Testis (tissue), 3 donors: ENCODE data around the gene DRGX. TPM values are rescaled to one million over a fixed set of nuclear protein-coding genes. Genes with fewer than 3 reads are reported as not detected.

Experiments
- DNase-seq: peaks from one replicate; pipeline ENCODE4 v3.0.0-alpha.2; 2019
- H3K27ac ChIP-seq, 2 donors: fragments of 200-600 bp; sonication (generic); one replicate each; pipeline ENCODE4 v1.5.1; 2019
- H3K27me3 ChIP-seq: fragments of 200-600 bp; sonication (generic); one replicate; pipeline ENCODE4 v1.5.1; 2019
- H3K36me3 ChIP-seq: fragments of 200-600 bp; sonication (generic); one replicate; pipeline ENCODE4 v1.5.1; 2017; ENCODE audit warnings: low read depth; ENCODE audit errors: missing control alignments
- H3K4me1 ChIP-seq: fragments of 200-600 bp; sonication (generic); one replicate; pipeline ENCODE4 v1.5.1; 2019
- H3K4me3 ChIP-seq, 2 donors: fragments of 200-600 bp; sonication (generic); one replicate each; pipeline ENCODE4 v1.5.1; 2017 to 2019
- H3K9me3 ChIP-seq: fragments of 200-600 bp; sonication (generic); one replicate; pipeline ENCODE4 v1.5.1; 2017
- POLR2A ChIP-seq: fragments of 450-650 bp; IDR thresholded peaks from one replicate; pipeline ENCODE4 v1.6.1; 2017; ENCODE audit warnings: antibody characterized with exemption, mild to moderate bottlenecking, moderate library complexity
- WGBS, 2 donors: methylation state at CpG; one replicate each; pipeline ENCODE4 v1.1.5; 2018; 5-methylcytosine and 5-hydroxymethylcytosine counted together
- intact Hi-C: fragments of 100-400 bp; cut with DNase I; formaldehyde crosslinking; loops from one replicate; pipeline ENCODE4 v1.15.1; 2023; ENCODE audit warnings: low total_unique reads
- polyA plus RNA-seq: library from polyadenylated mRNA; stranded (reverse); fragments of 350-450 nt; fragmentation: Illumina TruSeq; extraction: RNeasy Lipid Tissue Mini Kit (QIAGEN cat#74804); gene quantifications from one replicate; pipeline ENCODE4 v1.2.3, GENCODE V29; 2014; ENCODE audit warnings: low read depth, low replicate concordance; ENCODE audit not compliant: insufficient read depth
- total RNA-seq, 2 donors: library from RNA; depleted of rRNA; stranded (reverse); fragments of >200 nt; gene quantifications; one replicate each; pipeline ENCODE4 v1.2.3, GENCODE V29; 2016
- TF ChIP-seq, protein P1 (sequence below), 3 experiments: fragments of 450-650 bp in 2 of 3; fragments of 200-600 bp in 1 of 3; sonication (generic) in 1 of 3; IDR thresholded peaks; one replicate each; pipeline ENCODE4 v1.5.1; 2016 to 2019; ENCODE audit warnings: antibody characterized with exemption in 3 of 3, mild to moderate bottlenecking in 2 of 3, moderate library complexity in 1 of 3

The DRGX gene
- total and polyA plus RNA-seq, 3 donors from 2014 or later = 0.33 TPM; not detected in 2

DNA sequence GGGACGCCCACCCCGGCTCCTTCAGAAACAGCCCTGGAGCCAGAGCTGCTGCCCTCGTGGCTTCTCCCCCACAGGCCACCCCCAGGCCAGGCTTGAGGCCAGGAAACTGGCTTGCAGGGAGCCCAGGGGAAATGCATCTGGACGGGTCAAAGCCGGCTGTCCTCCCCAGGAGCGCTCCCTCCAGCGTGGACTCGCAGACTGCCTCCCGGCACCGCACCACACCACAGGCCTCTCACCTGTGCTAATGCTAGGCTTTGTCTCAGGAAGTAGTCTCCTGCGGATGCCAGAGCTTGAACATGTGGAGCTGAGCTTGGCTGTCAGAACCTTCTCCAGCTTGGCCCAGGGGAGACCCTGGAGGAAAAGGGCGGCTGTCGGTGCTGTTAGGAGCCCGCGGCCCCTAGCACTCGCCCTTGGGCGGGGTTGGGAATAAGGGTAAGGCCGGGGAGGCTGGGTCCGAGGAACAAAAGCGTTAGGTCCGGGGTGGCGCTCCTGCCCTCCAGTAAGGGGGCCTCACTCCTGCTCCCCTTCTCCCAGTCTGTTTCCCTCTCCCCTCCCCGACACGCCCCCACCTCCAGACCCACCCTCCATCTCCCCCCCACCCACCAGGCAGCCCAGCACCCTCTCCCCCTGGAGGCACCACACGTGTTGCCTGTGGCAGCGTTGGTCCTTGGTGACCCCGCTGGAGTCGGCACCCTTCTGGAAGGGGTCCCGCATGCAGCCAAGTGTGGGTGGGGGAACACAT, 21.6 kb upstream of the DRGX start:
- H3K27ac ChIP-seq = no peak overlapping the region
- no peaks in the 10 kb centered on the region for H3K36me3 ChIP-seq
- intact Hi-C loops = no loop called here
- DNase-seq = no peak
- no peaks in the 10 kb centered on the region for H3K27me3 ChIP-seq
- no peak overlapping the region for H3K4me3 ChIP-seq
- no peaks in the 10 kb centered on the region for H3K4me1 ChIP-seq
- H3K9me3 ChIP-seq = no peaks in the 10 kb centered on the region
- 42 to 62% methylated on average over 24 to 29 of the region's 29 CpGs for WGBS, 2 donors
- TF ChIP-seq, protein P1, sequence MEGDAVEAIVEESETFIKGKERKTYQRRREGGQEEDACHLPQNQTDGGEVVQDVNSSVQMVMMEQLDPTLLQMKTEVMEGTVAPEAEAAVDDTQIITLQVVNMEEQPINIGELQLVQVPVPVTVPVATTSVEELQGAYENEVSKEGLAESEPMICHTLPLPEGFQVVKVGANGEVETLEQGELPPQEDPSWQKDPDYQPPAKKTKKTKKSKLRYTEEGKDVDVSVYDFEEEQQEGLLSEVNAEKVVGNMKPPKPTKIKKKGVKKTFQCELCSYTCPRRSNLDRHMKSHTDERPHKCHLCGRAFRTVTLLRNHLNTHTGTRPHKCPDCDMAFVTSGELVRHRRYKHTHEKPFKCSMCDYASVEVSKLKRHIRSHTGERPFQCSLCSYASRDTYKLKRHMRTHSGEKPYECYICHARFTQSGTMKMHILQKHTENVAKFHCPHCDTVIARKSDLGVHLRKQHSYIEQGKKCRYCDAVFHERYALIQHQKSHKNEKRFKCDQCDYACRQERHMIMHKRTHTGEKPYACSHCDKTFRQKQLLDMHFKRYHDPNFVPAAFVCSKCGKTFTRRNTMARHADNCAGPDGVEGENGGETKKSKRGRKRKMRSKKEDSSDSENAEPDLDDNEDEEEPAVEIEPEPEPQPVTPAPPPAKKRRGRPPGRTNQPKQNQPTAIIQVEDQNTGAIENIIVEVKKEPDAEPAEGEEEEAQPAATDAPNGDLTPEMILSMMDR (IDR thresholded peaks at IDR 0.05) = no peak
- TF ChIP-seq POLR2A = no peak

DNA sequence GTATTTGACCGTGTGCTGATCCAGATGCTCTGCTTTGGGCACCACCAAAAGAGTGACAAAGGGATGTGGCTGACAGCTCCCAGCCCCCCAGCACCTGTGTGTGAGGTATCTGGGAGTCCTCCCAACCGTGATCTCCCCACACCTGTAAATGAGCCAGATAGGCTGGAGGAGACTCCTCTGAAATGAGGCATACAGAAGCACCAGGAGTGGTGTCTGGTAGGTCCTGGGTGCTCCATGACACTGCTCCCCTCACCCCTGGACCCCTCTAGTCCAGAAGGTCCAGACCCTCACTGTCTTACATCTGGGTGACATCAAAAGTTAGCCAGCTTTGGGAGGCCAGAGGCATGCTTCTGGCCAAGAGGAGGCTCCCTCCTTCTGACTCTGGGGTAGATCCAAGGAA, 20.0 kb upstream of the DRGX start:
- no peak for DNase-seq
- 71 to 72% methylated on average over 2 of the region's 2 CpGs for WGBS, 2 donors
- Histone ChIP-seq H3K36me3 (no peaks in the 10 kb centered on the region), H3K4me3 (no peak overlapping the region), H3K27ac (no peak overlapping the region), H3K4me1 (no peaks in the 10 kb centered on the region), H3K9me3 (no peaks in the 10 kb centered on the region), H3K27me3 (no peaks in the 10 kb centered on the region)
- TF ChIP-seq POLR2A = no peak
- TF ChIP-seq, protein P1 (IDR thresholded peaks at IDR 0.05) = no peak
- intact Hi-C loops = no loop called here

DNA sequence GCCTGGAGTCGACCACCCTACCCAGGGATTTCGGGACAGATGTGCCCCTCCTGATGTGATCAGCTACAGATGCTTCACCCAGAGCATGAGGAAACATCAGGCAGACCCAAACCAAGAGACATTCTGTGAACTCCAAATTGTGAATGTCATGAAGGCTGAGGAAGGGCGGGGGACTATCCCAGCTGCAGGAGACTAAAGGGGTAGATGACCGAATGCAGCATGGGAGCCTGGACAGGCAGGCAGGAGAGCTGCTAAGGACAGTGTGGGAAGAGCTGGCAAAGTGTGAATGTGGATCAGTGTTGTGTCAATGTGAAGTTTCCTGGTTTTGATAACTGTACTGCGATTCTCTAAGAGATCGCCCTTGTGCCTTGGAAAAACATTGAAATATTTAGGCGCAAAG, 19.2 kb upstream of the DRGX start:
- no peak for DNase-seq
- Histone ChIP-seq H3K36me3 (no peaks in the 10 kb centered on the region), H3K9me3 (no peaks in the 10 kb centered on the region), H3K27me3 (no peaks in the 10 kb centered on the region), H3K27ac (no peak overlapping the region), H3K4me1 (no peaks in the 10 kb centered on the region), H3K4me3 (no peak overlapping the region)
- TF ChIP-seq, protein P1 (IDR thresholded peaks at IDR 0.05) = no peak
- no peak for TF ChIP-seq POLR2A
- 83 to 86% methylated on average over 6 to 7 of the region's 7 CpGs for WGBS, 2 donors
- intact Hi-C loops = no loop called here

DNA sequence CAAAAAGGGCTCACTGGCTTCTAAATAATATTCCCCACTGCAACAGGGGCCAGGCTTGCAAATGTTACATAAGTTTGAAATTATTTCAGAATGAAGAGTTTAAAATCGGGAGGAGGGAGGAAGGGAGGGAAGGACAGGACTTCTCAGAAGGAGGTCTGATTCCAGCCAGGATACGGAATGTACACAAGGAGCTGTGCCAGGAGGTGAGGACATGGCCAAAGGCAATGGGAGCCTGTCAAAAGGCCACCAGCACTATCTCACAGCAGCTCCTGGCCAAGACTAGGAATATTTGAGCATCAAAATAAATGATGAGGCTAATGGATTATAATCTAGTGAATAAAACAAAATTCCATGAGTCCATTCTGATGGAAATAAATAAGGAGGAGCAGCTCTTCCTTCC, 18.6 kb upstream of the DRGX start:
- intact Hi-C loops = no loop called here
- no peak overlapping the region for H3K27ac ChIP-seq
- WGBS, 2 donors = 48 to 52% methylated on average over 2 of the region's 2 CpGs
- DNase-seq = no peak
- no peaks in the 10 kb centered on the region for H3K9me3 ChIP-seq
- H3K4me1 ChIP-seq = no peaks in the 10 kb centered on the region
- no peak for TF ChIP-seq POLR2A
- TF ChIP-seq, protein P1 (IDR thresholded peaks at IDR 0.05) = no peak
- no peaks in the 10 kb centered on the region for H3K27me3 ChIP-seq
- no peaks in the 10 kb centered on the region for H3K36me3 ChIP-seq
- H3K4me3 ChIP-seq = no peak overlapping the region

DNA sequence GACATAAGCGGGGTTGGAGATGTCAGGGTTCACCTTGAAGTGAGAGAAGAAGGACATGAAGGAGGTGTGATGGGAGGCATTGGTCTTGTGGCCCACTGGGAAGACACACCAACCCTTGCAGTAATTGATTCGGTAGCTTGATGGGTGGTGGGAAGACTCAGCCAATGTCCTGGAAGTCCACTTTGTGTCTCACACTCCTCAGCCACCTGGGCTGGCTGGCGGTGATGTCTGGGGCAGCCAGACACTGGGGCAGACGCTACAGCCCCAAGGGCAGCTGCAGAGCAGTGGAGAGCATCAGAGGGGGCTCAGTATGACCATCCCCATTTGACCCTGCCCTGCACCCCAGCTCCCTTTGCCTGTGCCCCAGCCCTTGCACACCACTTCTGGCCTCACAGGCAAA, 16.7 kb upstream of the DRGX start:
- Histone ChIP-seq H3K36me3 (no peaks in the 10 kb centered on the region), H3K9me3 (no peaks in the 10 kb centered on the region), H3K4me1 (no peaks in the 10 kb centered on the region), H3K27ac (no peak overlapping the region), H3K27me3 (no peaks in the 10 kb centered on the region), H3K4me3 (no peak overlapping the region)
- 92% methylated on average over 4 of the region's 4 CpGs for WGBS, 2 donors
- TF ChIP-seq, protein P1 (IDR thresholded peaks at IDR 0.05) = no peak
- TF ChIP-seq POLR2A = no peak
- no peak for DNase-seq
- intact Hi-C loops = no loop called here
